HUDEP-2 (cell line): ENCODE measurements around the gene INSC.

ENCODE experiments used
- DNase-seq, 76 experiments: peaks; one replicate each; lab custom pipeline; 2025; ENCODE audit not compliant: unreplicated experiment in 76 of 76; lab: John Stamatoyannopoulos, UW

Gene INSC

GRCh38 chr11:15275141-15275540, 160.4 kb downstream of the INSC start:
- no peak for DNase-seq

- no peak for DNase-seq
Measured at GRCh38 chr11:15276621-15277020, 161.9 kb downstream of the INSC start.

- DNase-seq = no peak
Measured at GRCh38 chr11:15278128-15278527, 163.4 kb downstream of the INSC start.

GRCh38 chr11:15280393-15280792, 165.7 kb downstream of the INSC start:
- no peak for DNase-seq

- no peak for DNase-seq
Measured at GRCh38 chr11:15282754-15283153, 168.0 kb downstream of the INSC start.

- DNase-seq = no peak
Measured at GRCh38 chr11:15286465-15286864, 171.7 kb downstream of the INSC start.

- DNase-seq = no peak
Measured at GRCh38 chr11:15288863-15289262, 174.1 kb downstream of the INSC start.

GRCh38 chr11:15289723-15290122, 175.0 kb downstream of the INSC start:
- no peak for DNase-seq

- DNase-seq = no peak
Measured at GRCh38 chr11:15291885-15292284, 177.2 kb downstream of the INSC start.

GRCh38 chr11:15293975-15294620, 179.4 kb downstream of the INSC start:
- DNase-seq = no peak

GRCh38 chr11:15295695-15296094, 181.0 kb downstream of the INSC start:
- no peak for DNase-seq
